WI38 (cell line): ENCODE measurements around the gene DCAF8.

ENCODE experiments used
- H3K4me3 ChIP-seq: 2 replicates; pipeline ENCODE4 v1.5.1; 2011; ENCODE audit warnings: low read depth, mild to moderate bottlenecking, control low read depth, low read length
- CTCF ChIP-seq: IDR thresholded peaks from 2 replicates; pipeline ENCODE4 v1.5.1; 2012; ENCODE audit warnings: low read depth, mild to moderate bottlenecking, control low read depth, low read length

The DCAF8 gene

DNA sequence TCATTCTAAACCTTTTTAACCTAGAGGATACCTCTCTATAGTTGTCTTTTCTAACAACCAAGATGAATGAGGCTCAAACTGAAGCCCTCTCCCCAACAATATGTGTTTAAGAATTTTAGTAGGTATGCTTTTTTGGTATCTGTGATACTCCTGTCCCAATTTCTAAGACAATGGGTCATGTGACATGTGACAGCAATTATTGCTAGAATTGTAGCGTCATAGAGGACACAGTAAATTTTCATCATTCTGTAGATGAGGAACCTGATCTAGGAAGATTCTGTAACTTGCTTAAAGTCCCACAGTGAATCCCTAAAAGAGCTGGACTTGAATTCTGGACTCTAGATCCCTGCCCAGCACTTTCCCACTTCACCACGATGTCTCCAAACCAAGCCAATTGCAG is 83.6 kb downstream of the DCAF8 start:
- H3K4me3 ChIP-seq = no peak overlapping the region
- no peak for TF ChIP-seq CTCF

GRCh38 chr1:160177667-160178066 is 84.7 kb downstream of the DCAF8 start:
- no peak for TF ChIP-seq CTCF
- H3K4me3 ChIP-seq = no peak overlapping the region

- no peak for TF ChIP-seq CTCF
- H3K4me3 ChIP-seq = no peak overlapping the region
Measured at GRCh38 chr1:160177231-160177630, 85.1 kb downstream of the DCAF8 start.

DNA sequence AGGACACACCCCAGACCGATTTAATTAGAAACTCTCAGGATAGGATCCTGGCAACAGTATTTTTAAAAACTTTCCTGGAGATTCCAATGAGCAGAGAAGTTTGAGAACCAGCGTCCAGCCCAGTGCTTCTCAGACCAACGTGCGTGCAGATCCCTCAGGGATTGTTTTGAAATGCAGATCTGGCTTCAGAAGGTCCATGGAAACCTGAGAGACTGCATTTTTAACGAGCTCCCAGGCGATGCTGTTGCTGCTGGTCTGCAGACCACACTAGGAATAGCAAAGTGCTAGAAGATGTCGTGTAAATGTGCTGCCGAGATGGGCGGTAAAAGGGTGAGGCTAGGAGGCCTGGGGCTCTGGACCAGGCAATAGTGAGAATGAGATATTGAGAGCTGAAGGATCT is 90.4 kb downstream of the DCAF8 start:
- H3K4me3 ChIP-seq = no peak overlapping the region
- TF ChIP-seq CTCF = no peak

DNA sequence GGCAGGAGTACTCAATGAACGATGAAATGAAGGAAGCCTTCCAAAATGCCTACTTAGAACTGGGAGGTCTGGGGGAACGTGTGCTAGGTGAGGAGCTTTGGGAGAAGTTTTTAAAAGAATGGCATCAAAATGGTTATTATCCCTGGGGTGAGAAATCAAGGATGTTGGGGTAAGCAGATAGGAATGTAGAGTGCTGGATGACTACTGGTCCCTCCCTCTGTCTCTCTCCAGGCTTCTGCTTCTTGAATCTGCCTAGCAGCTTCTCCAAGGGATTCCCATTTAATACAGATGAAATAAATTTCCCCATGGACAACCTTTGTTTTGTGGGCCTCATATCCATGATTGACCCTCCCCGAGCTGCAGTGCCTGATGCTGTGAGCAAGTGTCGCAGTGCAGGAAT is 91.0 kb downstream of the DCAF8 start:
- no peak overlapping the region for H3K4me3 ChIP-seq
- no peak for TF ChIP-seq CTCF

GRCh38 chr1:160169553-160170399 is 92.6 kb downstream of the DCAF8 start:
- no peak for TF ChIP-seq CTCF
- no peak overlapping the region for H3K4me3 ChIP-seq

GRCh38 chr1:160168609-160169369 is 93.6 kb downstream of the DCAF8 start:
- no peak for TF ChIP-seq CTCF
- H3K4me3 ChIP-seq = no peak overlapping the region
